Progenitor cell of endocrine pancreas (in vitro differentiated cells): ENCODE data around the gene KITLG. TPM values are rescaled to one million over a fixed set of nuclear protein-coding genes. Genes with fewer than 3 reads are reported as not detected.

Source experiments
- DNase-seq: peaks from one replicate; pipeline ENCODE4 v3.0.0; 2021; ENCODE audit warnings: low spot score; ENCODE audit not compliant: unreplicated experiment
- H3K27ac Mint-ChIP-seq: 2 replicates; pipeline ENCODE4 v1.8.0; 2021; ENCODE audit warnings: mild to moderate bottlenecking, moderate library complexity, mixed read lengths
- H3K27me3 Mint-ChIP-seq: 2 replicates; pipeline ENCODE4 v1.8.0; 2021; ENCODE audit warnings: mixed read lengths
- H3K36me3 Mint-ChIP-seq: 2 replicates; pipeline ENCODE4 v1.8.0; 2022; ENCODE audit warnings: mixed read lengths; ENCODE audit not compliant: insufficient read depth
- H3K4me1 Mint-ChIP-seq: 2 replicates; pipeline ENCODE4 v1.8.0; 2021; ENCODE audit warnings: low read depth, mixed read lengths
- H3K4me3 Mint-ChIP-seq: 2 replicates; pipeline ENCODE4 v1.8.0; 2021; ENCODE audit warnings: low read depth, mild to moderate bottlenecking, moderate library complexity, mixed read lengths
- H3K9me3 Mint-ChIP-seq: 2 replicates; pipeline ENCODE4 v1.8.0; 2021; ENCODE audit warnings: low read depth, mixed read lengths
- total RNA-seq: library from RNA; stranded (reverse); gene quantifications from 2 replicates; pipeline ENCODE4 v1.2.1, GENCODE V29; 2021
- TF ChIP-seq, protein P1 (sequence below): fragments of 200-600 bp; sonication (generic); IDR thresholded peaks from one replicate; pipeline ENCODE4 v1.5.0; 2021; ENCODE audit warnings: antibody characterized with exemption, mild to moderate bottlenecking; ENCODE audit not compliant: unreplicated experiment

KITLG gene
- total RNA-seq, 1 donor from 2014 or later = 9.1 TPM

DNA sequence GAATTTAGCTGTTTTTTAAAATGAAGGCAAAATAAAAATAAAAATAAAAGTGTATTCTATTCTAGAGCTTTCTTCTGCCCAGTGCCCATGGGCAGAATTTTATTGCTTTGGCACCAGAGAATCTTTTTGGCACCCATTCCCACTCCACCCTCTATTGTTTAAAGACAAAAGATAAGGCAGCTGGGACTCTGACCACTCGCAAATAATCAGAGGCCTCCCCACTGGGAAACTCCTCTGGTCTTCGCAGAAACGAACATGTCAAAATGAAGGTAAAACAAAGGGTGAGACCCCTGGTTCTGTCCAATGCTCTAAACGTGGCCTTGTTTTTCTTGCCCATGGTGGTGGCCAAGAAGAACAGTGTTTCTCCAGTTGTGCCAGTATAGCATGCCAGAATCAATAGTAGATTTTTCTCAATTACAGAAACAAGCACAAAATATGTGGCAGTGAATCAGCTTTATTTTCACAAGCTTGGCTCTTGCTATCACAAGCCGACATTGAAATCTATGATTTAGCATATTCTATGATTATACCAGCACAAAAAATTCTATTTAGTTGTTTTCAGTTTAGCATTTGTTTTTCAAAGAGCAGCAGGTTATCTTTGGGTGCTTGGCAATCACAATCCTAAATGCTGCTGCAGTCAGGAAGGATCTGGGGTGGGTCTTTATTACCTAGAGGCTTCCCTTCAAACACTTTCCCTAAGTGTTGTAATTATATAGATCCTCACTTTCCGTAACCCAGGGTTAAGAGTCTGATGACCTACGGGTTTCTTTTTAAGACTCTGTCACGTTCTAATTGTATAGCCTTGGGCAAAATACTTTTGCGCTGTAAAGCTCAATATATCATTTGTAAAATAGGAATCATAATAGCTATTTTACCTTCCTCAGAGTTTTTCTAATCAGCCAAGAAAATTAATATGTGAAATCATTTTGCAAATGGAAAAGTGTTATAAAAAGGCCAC is 50.5 kb downstream of the KITLG start:
- peaks cover 3% of the 10 kb centered on the region for H3K9me3 Mint-ChIP-seq
- peaks cover 9% of the 10 kb centered on the region for H3K36me3 Mint-ChIP-seq
- no peak overlapping the region for H3K4me3 Mint-ChIP-seq
- no peak for DNase-seq
- peaks cover 30% of the 10 kb centered on the region for H3K27me3 Mint-ChIP-seq
- TF ChIP-seq, protein P1, sequence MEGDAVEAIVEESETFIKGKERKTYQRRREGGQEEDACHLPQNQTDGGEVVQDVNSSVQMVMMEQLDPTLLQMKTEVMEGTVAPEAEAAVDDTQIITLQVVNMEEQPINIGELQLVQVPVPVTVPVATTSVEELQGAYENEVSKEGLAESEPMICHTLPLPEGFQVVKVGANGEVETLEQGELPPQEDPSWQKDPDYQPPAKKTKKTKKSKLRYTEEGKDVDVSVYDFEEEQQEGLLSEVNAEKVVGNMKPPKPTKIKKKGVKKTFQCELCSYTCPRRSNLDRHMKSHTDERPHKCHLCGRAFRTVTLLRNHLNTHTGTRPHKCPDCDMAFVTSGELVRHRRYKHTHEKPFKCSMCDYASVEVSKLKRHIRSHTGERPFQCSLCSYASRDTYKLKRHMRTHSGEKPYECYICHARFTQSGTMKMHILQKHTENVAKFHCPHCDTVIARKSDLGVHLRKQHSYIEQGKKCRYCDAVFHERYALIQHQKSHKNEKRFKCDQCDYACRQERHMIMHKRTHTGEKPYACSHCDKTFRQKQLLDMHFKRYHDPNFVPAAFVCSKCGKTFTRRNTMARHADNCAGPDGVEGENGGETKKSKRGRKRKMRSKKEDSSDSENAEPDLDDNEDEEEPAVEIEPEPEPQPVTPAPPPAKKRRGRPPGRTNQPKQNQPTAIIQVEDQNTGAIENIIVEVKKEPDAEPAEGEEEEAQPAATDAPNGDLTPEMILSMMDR = no peak
- H3K4me1 Mint-ChIP-seq = peaks cover 3% of the 10 kb centered on the region
- H3K27ac Mint-ChIP-seq = no peak overlapping the region

DNA sequence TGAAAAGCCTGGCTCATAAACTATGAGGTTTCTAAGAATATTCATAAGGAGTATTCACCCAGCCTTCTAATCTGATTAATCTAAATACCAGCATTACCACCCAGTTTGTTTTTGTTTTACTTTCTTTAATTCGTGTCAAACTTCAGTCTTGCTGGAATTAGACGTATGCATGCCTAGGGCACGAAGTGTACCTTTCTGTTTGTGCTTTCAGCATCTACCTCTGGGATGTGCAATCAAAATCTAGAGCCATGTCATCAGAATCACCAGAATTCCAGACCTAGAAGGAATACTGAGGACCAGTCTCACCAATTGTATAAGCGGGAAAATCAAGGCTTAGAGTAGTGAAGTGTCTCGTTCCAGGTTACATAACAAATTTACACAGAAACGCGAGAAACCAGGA is 57.3 kb downstream of the KITLG start:
- peaks cover 3% of the 10 kb centered on the region for H3K9me3 Mint-ChIP-seq
- H3K27me3 Mint-ChIP-seq = peaks cover 9% of the 10 kb centered on the region
- H3K4me1 Mint-ChIP-seq = peaks cover 7% of the 10 kb centered on the region
- no peak overlapping the region for H3K27ac Mint-ChIP-seq
- DNase-seq = no peak
- peaks cover 9% of the 10 kb centered on the region for H3K36me3 Mint-ChIP-seq
- TF ChIP-seq, protein P1 = no peak
- H3K4me3 Mint-ChIP-seq = no peak overlapping the region

DNA sequence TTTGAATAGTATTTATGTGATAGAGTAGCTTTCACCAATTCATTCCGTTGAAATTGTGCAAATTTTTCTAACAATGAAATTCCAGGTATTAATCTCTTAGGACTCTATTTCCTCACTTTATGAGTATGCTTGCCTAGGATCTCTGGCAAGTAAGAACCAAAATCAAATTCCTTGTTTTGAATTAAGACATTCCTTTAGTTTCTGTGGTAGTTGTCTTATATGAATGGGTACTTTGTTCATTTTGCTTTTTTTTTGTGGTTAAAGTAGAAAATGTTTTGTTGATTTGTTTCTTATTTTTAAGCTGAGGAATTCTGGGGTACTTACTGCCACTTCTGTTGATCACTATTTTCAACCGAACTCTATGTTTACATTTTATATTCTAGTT is 59.8 kb downstream of the KITLG start:
- no peak overlapping the region for H3K27ac Mint-ChIP-seq
- no peaks in the 10 kb centered on the region for H3K9me3 Mint-ChIP-seq
- DNase-seq = no peak
- peaks cover 7% of the 10 kb centered on the region for H3K4me1 Mint-ChIP-seq
- H3K36me3 Mint-ChIP-seq = peaks cover 2% of the 10 kb centered on the region
- TF ChIP-seq, protein P1 = no peak
- no peak overlapping the region for H3K4me3 Mint-ChIP-seq
- H3K27me3 Mint-ChIP-seq = no peaks in the 10 kb centered on the region

DNA sequence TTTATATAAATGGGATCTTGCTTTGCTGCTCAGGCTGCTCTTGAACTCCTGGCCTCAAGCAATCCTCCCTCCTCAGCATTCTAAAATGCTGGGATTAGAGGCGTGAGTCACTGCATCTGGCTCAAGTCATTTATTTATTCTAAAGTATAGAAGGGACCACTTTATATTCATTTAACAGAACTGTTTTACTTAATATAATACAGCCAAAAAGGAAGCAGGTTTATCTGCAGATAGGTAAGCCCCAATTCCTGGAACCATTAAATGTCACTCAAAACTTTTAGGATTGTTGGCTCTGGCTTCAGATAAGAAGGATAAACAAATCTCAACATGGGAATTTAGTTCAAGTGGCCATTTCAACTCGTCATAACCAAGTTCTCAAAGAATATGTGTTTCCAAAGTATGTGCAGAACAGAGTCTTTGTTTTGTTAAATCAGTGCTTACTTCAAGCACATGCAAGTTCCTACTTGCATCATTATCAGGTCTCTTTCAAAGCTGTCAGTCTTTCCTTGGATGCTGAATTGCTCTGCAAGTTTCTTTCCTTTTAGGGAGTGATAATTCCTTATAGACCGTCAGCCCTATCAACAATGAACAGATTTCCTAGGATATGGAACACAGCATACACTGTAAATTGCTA is 60.4 kb downstream of the KITLG start:
- Mint-ChIP-seq H3K4me3 (no peak overlapping the region), H3K27me3 (no peaks in the 10 kb centered on the region), H3K27ac (no peak overlapping the region), H3K4me1 (peaks cover 7% of the 10 kb centered on the region), H3K36me3 (peaks cover 2% of the 10 kb centered on the region), H3K9me3 (no peaks in the 10 kb centered on the region)
- TF ChIP-seq, protein P1 = no peak
- no peak for DNase-seq

DNA sequence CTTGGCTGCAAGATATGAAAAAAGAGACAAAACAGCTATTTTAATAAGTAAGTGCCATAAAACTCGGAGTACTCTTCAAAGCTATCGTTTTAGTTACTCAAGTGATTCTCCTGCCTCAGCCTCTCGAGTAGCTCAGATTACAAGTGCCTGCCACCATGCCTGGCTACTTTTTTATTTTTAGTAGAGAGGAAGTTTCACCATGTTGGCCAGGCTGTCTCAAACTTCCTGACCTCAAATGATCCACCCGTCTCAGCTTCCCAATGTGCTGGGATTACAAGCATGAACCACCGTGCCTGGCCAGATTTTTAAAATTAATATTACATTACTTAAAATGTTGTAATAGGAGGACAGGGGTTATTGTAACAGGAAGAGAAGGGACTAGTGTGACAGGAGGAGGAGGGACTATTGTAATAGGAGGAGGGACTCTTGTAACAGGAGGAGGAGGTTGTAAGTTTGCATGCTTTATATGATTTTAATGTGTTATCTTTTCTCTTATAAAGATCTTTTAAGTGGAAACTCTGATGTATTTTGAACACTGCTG is 61.3 kb downstream of the KITLG start:
- Mint-ChIP-seq H3K4me1 (peaks cover 7% of the 10 kb centered on the region), H3K27ac (no peak overlapping the region), H3K27me3 (no peaks in the 10 kb centered on the region), H3K9me3 (no peaks in the 10 kb centered on the region), H3K36me3 (peaks cover 2% of the 10 kb centered on the region), H3K4me3 (no peak overlapping the region)
- DNase-seq = no peak
- TF ChIP-seq, protein P1 = no peak
